Ramos (cell line): ENCODE measurements around the gene TRIM67.

Experiments used
- in situ Hi-C: fragments of 300-500 bp; cut with MboI; formaldehyde crosslinking; loops from one replicate; pipeline ENCODE4 v1.14.3; 2022; ENCODE audit warnings: low sequenced_read_pairs; ENCODE audit not compliant: unreplicated experiment

Gene TRIM67

GRCh38 chr1:231181271-231181670 lies 19.4 kb downstream of the TRIM67 start:
- in situ Hi-C loops = no loop called here

DNA sequence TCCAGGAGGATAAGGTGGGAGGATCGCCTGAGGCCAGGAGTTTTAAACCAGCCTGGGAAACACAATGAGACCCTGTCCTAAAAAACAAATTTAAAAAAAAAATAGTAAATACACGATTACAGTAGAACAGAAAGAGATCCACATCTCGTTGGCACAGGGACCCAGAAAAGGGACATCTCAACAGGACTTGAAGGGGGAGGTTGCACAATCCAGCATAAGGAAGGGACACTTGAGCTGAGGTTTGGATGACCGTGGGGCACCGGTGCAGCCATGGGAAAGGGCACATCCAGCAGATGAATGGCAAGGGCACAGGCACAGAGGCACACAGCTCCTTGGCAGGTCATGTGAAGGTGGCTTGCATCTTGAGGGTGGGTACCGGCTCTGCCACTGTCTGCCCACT lies 20.5 kb downstream of the TRIM67 start:
- in situ Hi-C loops = no loop called here

GRCh38 chr1:231183639-231184590 lies 22.1 kb downstream of the TRIM67 start:
- in situ Hi-C loops = no loop called here

DNA sequence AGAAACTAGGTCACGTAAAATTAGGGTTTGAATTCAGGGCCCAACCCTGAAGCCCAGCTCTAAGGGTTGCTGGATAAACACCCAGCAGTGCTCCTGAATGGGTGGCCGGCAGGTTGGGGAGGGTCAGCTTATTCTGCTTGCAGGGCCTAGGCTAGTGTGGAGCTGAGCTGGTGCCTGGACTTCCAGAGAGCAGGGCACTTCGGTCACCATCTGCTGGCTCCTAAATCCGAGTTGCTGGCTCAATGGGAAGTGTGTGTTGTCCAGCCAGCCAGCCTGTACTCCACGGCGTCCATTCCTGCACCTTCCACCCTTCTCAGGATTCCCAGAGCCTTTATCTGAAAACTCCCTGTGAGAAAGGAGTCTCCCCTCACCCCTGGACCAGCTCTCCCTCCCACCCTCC lies 23.0 kb downstream of the TRIM67 start:
- in situ Hi-C loops = no loop called here

GRCh38 chr1:231185391-231185790 lies 23.5 kb downstream of the TRIM67 start:
- in situ Hi-C loops = no loop called here

- in situ Hi-C loops = no loop called here
Observed at GRCh38 chr1:231186356-231187115, 24.7 kb downstream of the TRIM67 start.

DNA sequence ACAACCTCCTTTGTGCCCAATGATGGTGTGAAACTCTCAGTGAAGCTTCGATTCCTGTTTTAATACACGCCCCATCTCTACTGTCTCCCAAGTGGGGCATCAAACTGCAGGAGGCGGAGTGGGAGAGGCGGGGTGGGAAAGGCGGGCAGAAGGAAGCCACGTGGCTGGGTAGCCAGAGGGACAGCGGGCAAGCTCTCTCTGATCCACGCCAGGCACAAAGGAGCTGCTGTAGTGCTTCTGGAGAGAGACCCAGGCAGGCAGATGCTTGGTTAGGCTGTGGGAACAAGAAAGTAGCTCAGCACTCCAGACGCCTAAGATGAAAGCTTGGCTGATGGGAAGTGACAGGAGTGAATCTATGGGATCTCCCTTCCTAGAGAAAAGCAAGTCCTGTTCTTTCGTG lies 25.7 kb downstream of the TRIM67 start:
- in situ Hi-C loops = no loop called here

GRCh38 chr1:231188072-231188471 lies 26.2 kb downstream of the TRIM67 start:
- in situ Hi-C loops = no loop called here

- in situ Hi-C loops = no loop called here
Observed at GRCh38 chr1:231188768-231189167, 26.9 kb downstream of the TRIM67 start.

GRCh38 chr1:231189683-231190270 lies 27.9 kb downstream of the TRIM67 start:
- in situ Hi-C loops = no loop called here

GRCh38 chr1:231190456-231190855 lies 28.6 kb downstream of the TRIM67 start:
- in situ Hi-C loops = no loop called here

GRCh38 chr1:231192620-231193163 lies 30.8 kb downstream of the TRIM67 start:
- in situ Hi-C loops = no loop called here

GRCh38 chr1:231193710-231194340 lies 32.0 kb downstream of the TRIM67 start:
- in situ Hi-C loops = no loop called here

DNA sequence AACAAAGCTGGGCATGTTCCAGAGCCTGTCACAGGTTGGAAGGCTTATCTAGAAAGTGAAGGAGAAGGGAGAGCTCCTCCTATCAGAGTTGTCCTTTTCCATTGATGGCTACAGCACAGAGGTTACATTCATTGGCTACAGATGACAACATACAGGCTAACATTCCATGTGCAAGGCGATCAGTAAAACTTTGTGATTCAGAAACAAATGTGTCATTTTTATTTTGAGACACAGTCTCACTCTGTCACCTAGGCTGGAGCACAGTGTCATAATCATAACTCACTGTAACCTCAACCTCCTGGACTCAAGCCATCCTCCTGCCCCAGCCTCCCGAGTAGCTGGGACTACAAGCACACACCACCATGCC lies 32.6 kb downstream of the TRIM67 start:
- in situ Hi-C loops = no loop called here

- in situ Hi-C loops = no loop called here
Observed at GRCh38 chr1:231194843-231195516, 33.1 kb downstream of the TRIM67 start.

DNA sequence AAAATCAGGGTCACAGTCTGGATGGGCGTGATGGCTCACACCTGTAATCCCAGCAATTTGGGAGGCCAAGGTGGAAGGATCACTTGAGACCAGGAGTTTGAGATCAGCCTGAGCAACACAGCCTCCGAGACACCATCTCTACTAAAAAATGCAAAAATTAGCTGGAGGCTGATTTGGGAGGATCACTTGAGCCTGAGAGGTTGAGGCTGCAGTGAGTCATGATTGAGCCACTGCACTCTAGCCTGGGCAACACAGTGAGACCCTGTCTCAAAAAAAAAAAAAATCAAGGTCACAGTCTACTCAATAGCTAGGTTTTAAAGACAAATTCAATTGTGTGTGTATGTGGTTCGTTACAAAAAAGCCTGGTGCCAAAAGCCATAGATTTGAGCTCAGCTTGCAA lies 34.4 kb downstream of the TRIM67 start:
- in situ Hi-C loops = no loop called here

- in situ Hi-C loops = no loop called here
Observed at GRCh38 chr1:231196728-231197127, 34.9 kb downstream of the TRIM67 start.

DNA sequence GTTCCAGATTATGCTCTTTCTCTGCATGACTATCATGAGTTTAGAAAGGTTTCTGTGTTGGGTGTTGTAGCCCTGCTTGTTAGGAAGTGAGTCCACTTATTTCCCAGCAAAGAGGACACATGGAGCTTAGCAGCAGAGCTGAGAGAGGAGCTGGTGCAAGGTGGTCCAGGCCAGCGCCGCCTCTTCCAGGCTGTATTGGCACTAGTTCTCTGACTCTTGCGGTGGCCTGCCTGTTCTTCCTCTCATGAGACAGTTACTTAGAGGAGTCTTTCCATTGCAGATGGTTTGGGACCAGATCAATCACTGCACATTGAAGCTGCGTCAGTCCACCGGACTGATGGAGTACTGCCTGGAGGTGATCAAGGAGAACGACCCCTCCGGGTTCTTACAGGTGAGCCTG lies 38.0 kb downstream of the TRIM67 start:
- in situ Hi-C loops = loop anchor here (25.0 kb wide), 1 partner anchor 288 kb away; no protein-coding TSS in a partner anchor

DNA sequence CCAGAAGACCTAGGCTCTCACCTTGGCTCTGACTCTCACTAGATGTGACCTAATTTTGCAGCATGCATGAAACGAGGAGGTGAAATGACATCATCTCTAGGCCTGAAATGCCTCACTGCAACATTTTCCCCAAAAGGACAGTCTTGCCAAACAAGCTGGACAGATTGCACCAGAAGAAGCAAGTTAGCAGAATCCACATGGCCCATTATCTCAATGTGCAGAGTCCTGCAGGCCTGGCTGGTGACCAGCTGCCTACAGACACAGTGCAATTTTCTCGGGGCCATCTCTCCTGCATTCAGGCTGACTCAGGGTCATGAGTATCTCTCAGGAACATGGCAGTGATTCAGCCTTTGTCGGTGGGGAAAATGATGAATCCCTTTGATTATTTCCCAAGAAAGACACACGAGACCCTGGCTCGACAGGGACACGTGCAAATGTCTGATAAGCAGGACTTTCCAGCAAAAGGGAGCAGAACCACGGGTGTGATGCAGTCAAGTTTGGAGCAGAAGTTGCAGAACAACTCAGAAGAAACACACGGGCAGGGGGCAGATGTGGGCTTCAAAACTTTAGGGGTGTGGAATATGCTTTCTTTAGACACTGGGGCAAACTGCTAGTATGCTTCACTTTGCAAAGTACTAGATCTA lies 38.7 kb downstream of the TRIM67 start:
- in situ Hi-C loops = loop anchor here (25.0 kb wide), 1 partner anchor 288 kb away; no protein-coding TSS in a partner anchor
